Sigmoid colon (tissue), 3 donors: ENCODE data around the gene NPTX2.

Experiments
- CTCF ChIP-seq, 4 experiments: fragments of 450-650 bp in 3 of 4; fragments of 200-600 bp in 1 of 4; IDR thresholded peaks; one replicate each; pipeline ENCODE4 v1.5.1; 2016 to 2019; ENCODE audit warnings: antibody characterized with exemption in 4 of 4, mild to moderate bottlenecking in 3 of 4, moderate library complexity in 2 of 4
- POLR2A ChIP-seq, 2 donors: fragments of 450-650 bp; IDR thresholded peaks; one replicate each; pipeline ENCODE4 v1.6.1; 2016; ENCODE audit warnings: antibody characterized with exemption in 2 of 2, mild to moderate bottlenecking in 2 of 2, moderate library complexity in 2 of 2

GRCh38 chr7:98603399-98603788 lies 13.7 kb upstream of the NPTX2 start:
- no peak for TF ChIP-seq CTCF (IDR thresholded peaks at IDR 0.05)
- no peak for TF ChIP-seq POLR2A (IDR thresholded peaks at IDR 0.05)
